HG03442 (cell line): ENCODE data around the gene XPNPEP3.
"Not testable (repeated sequence)": the region's sequence is repeated elsewhere in the genome, so short reads cannot be mapped to it uniquely, and the experiment has no call there.

Experiments
- ATAC-seq: cut with Tn5 transposase; IDR thresholded peaks from one replicate; pipeline ENCODE4 v1.9.1; 2021; ENCODE audit warnings: mild to moderate bottlenecking, moderate library complexity; ENCODE audit not compliant: unreplicated experiment

XPNPEP3 gene

GRCh38 chr22:40856513-40857308 is at the start of gene XPNPEP3, which contains the start of gene ST13:
Gene XPNPEP3, plus strand, starts transcription at chr22:40857148. Its CDS starts 34 bp downstream, at chr22:40857182.
Gene ST13, minus strand, starts transcription at chr22:40856639. Its CDS starts 99 bp downstream, at chr22:40856540.
- ATAC-seq, result peak; percentile 88

- no peak for ATAC-seq
These were observed 48.7 kb upstream of the XPNPEP3 start for GRCh38 chr22:40808018-40808841.

- ATAC-seq, result no peak
These were observed 43.0 kb upstream of the XPNPEP3 start for GRCh38 chr22:40813912-40814315.

- ATAC-seq, result no peak
These were observed 39.2 kb upstream of the XPNPEP3 start for GRCh38 chr22:40817737-40818136.

GRCh38 chr22:40818192-40818746 is 38.7 kb upstream of the XPNPEP3 start:
- no peak for ATAC-seq

- peak; percentile 84 for ATAC-seq
These were observed 38.0 kb upstream of the XPNPEP3 start, which contains the start of gene SLC25A17 for GRCh38 chr22:40818747-40819598. Gene SLC25A17, minus strand, starts transcription at chr22:40819346. Its CDS starts 98 bp downstream, at chr22:40819248.

- no peak for ATAC-seq
These were observed 37.3 kb upstream of the XPNPEP3 start for GRCh38 chr22:40819599-40820140.

- ATAC-seq, result no peak
These were observed 33.5 kb upstream of the XPNPEP3 start for GRCh38 chr22:40823426-40823825.

- not testable (repeated sequence) for ATAC-seq
These were observed 30.7 kb upstream of the XPNPEP3 start for GRCh38 chr22:40826292-40826691.

GRCh38 chr22:40826984-40827741 is 29.8 kb upstream of the XPNPEP3 start:
- no peak for ATAC-seq

GRCh38 chr22:40829131-40829530 is 27.8 kb upstream of the XPNPEP3 start:
- no peak for ATAC-seq

GRCh38 chr22:40834619-40835018 is 22.3 kb upstream of the XPNPEP3 start:
- ATAC-seq, result no peak

- no peak for ATAC-seq
These were observed 18.5 kb upstream of the XPNPEP3 start for GRCh38 chr22:40838486-40838885.

- no peak for ATAC-seq
These were observed 12.0 kb upstream of the XPNPEP3 start for GRCh38 chr22:40844951-40845350.

- not testable (repeated sequence) for ATAC-seq
These were observed 11.1 kb upstream of the XPNPEP3 start for GRCh38 chr22:40845816-40846215.

GRCh38 chr22:40853333-40853732 is 3.6 kb upstream of the XPNPEP3 start:
- ATAC-seq, result no peak

- ATAC-seq, result no peak
These were observed 3.0 kb upstream of the XPNPEP3 start for GRCh38 chr22:40853961-40854360.

GRCh38 chr22:40855071-40855978 is 1.6 kb upstream of the XPNPEP3 start:
- no peak for ATAC-seq
